Measurements from ENCODE around the gene WDFY4. TPM values are rescaled to one million over a fixed set of nuclear protein-coding genes. Genes with fewer than 3 reads are reported as not detected.

Gene WDFY4
- total and polyA plus RNA-seq, 2 experiments from 2014 or later = 0.14 TPM; not detected in 1

- H3K9me3 Mint-ChIP-seq = no peaks in the 10 kb centered on the region; the same call in 2 of the 3 replicates
- peaks cover 4% of the 10 kb centered on the region for H3K27me3 Mint-ChIP-seq (ENCODE audit: insufficient read depth, low read depth, poor library complexity)
- no peak for DNase-seq (ENCODE audit: low spot score)
- Histone ChIP-seq H3K4me2 (no peak overlapping the region), H3K4me1 (ENCODE audit: insufficient read depth) (no peaks in the 10 kb centered on the region), H3F3A (replicated peaks; ENCODE audit: low read depth) (no peaks in the 10 kb centered on the region), H3K36me3 (ENCODE audit: insufficient read depth) (no peaks in the 10 kb centered on the region), H3K27ac (ENCODE audit: low read depth) (no peak overlapping the region), H4K20me1 (replicated peaks; ENCODE audit: insufficient read depth) (no peaks in the 10 kb centered on the region), H2AFZ (no peak overlapping the region), H3K27me3 (ENCODE audit: insufficient read depth) (no peaks in the 10 kb centered on the region), H3K4me3 (no peak overlapping the region), H3K9me2 (ENCODE audit: insufficient read depth) (no peaks in the 10 kb centered on the region; the same call in 1 of the 2 replicates), H3K79me2 (replicated peaks; ENCODE audit: insufficient read depth) (no peaks in the 10 kb centered on the region)
- no peak for ATAC-seq
- no peak overlapping the region for H3K27ac Mint-ChIP-seq
- TF ChIP-seq CTCF (conservative IDR thresholded peaks at IDR 0.05; ENCODE audit: low read depth in 2 of 2) (no peak), POLR2AphosphoS5 (IDR thresholded peaks at IDR 0.05; ENCODE audit: low read depth) (no peak), ZNF331 (CRISPR knock-in tag; IDR thresholded peaks at IDR 0.05; ENCODE audit: low read depth) (no peak), CREB1 (CRISPR knock-in tag; IDR thresholded peaks at IDR 0.05; ENCODE audit: low read depth) (no peak), ZNF462 (CRISPR knock-in tag; IDR thresholded peaks at IDR 0.05) (no peak), REST (IDR thresholded peaks at IDR 0.05; ENCODE audit: unreplicated experiment) (no peak), NANOG (IDR thresholded peaks at IDR 0.05; ENCODE audit: borderline replicate concordance) (no peak), EZH2phosphoT487 (IDR thresholded peaks at IDR 0.05; ENCODE audit: unreplicated experiment) (no peak), EZH2 (IDR thresholded peaks at IDR 0.05; ENCODE audit: low read depth, unreplicated experiment) (no peak), JUNB (IDR thresholded peaks at IDR 0.05; ENCODE audit: unreplicated experiment) (no peak), STAT1 (IDR thresholded peaks at IDR 0.05; ENCODE audit: unreplicated experiment) (no peak), ZNF114 (CRISPR knock-in tag; IDR thresholded peaks at IDR 0.05) (no peak), ETS1 (IDR thresholded peaks at IDR 0.05) (no peak)
- H3K4me3 Mint-ChIP-seq = no peak overlapping the region
- H3K36me3 Mint-ChIP-seq (ENCODE audit: low read depth) = no peaks in the 10 kb centered on the region
- H3K4me1 Mint-ChIP-seq = no peaks in the 10 kb centered on the region
These were observed 102.1 kb downstream of the WDFY4 start for GRCh38 chr10:48786606-48787282.
